ENCODE measurements around the gene TMEM229B.

GRCh38 chr14:67428501-67429031, 60.0 kb downstream of the TMEM229B start:
- TF ChIP-seq CTCF (IDR thresholded peaks at IDR 0.05; ENCODE audit: low read depth, low read length) (no peak), EZH2phosphoT487 (IDR thresholded peaks at IDR 0.05; ENCODE audit: low read depth) (no peak)

All from OCI-LY3 (cell line).